ENCODE data around the gene ANKRD33B.

ANKRD33B gene

GRCh38 chr5:10537624-10538023 lies 26.2 kb upstream of the ANKRD33B start:
- TF ChIP-seq CTCF (conservative IDR thresholded peaks at IDR 0.05; ENCODE audit: low read depth, low read length) = no peak
- no peak overlapping the region for H3K4me3 ChIP-seq (ENCODE audit: low read depth, low read length)
- DNase-seq (ENCODE audit: low read depth) = no peak

GRCh38 chr5:10538103-10538788 lies 25.6 kb upstream of the ANKRD33B start:
- no peak for TF ChIP-seq CTCF (conservative IDR thresholded peaks at IDR 0.05; ENCODE audit: low read depth, low read length)
- no peak for DNase-seq (ENCODE audit: low read depth)
- no peak overlapping the region for H3K4me3 ChIP-seq (ENCODE audit: low read depth, low read length)

- TF ChIP-seq CTCF (conservative IDR thresholded peaks at IDR 0.05; ENCODE audit: low read depth, low read length) = no peak
- no peak for DNase-seq (ENCODE audit: low read depth)
- no peak overlapping the region for H3K4me3 ChIP-seq (ENCODE audit: low read depth, low read length)
Observed at GRCh38 chr5:10538789-10539686, 24.8 kb upstream of the ANKRD33B start.

- no peak overlapping the region for H3K4me3 ChIP-seq (ENCODE audit: low read depth, low read length)
- TF ChIP-seq CTCF (conservative IDR thresholded peaks at IDR 0.05; ENCODE audit: low read depth, low read length) = no peak
- DNase-seq (ENCODE audit: low read depth) = no peak
Observed at GRCh38 chr5:10539687-10539998, 24.2 kb upstream of the ANKRD33B start.

- DNase-seq (ENCODE audit: low read depth) = no peak
- TF ChIP-seq CTCF (conservative IDR thresholded peaks at IDR 0.05; ENCODE audit: low read depth, low read length) = no peak
- no peak overlapping the region for H3K4me3 ChIP-seq (ENCODE audit: low read depth, low read length)
Observed at GRCh38 chr5:10540036-10540544, 23.8 kb upstream of the ANKRD33B start.

- no peak for TF ChIP-seq CTCF (conservative IDR thresholded peaks at IDR 0.05; ENCODE audit: low read depth, low read length)
- H3K4me3 ChIP-seq (ENCODE audit: low read depth, low read length) = no peak overlapping the region
- no peak for DNase-seq (ENCODE audit: low read depth)
Observed at GRCh38 chr5:10540951-10541646, 22.8 kb upstream of the ANKRD33B start.
